SK-N-MC (cell line): ENCODE results near the gene GRAMD4.

Source experiments
- DNase-seq: peaks from one replicate; pipeline ENCODE4 v3.0.0-alpha.2; 2011; ENCODE audit warnings: low read depth, low spot score
- H3K27ac ChIP-seq: fragments of 200-600 bp; sonication (generic); 2 replicates; pipeline ENCODE4 v1.5.1; 2016; ENCODE audit warnings: mixed run types
- H3K36me3 ChIP-seq: fragments of 200-600 bp; sonication (generic); 2 replicates; pipeline ENCODE4 v1.6.1; 2017; ENCODE audit warnings: antibody characterized with exemption, low read length, mixed read lengths; ENCODE audit not compliant: insufficient read depth
- H3K4me3 ChIP-seq: fragments of 200-600 bp; sonication (generic); 2 replicates; pipeline ENCODE4 v1.5.1; 2016
- H3K9ac ChIP-seq: fragments of 200-600 bp; sonication (generic); 2 replicates; pipeline ENCODE4 v1.8.0; 2017; ENCODE audit warnings: mixed run types, mixed read lengths; ENCODE audit not compliant: insufficient read length
- H3K9me3 ChIP-seq: fragments of 200-600 bp; sonication (generic); 2 replicates; pipeline ENCODE4 v1.6.1; 2017; ENCODE audit warnings: low read depth, mild to moderate bottlenecking, antibody characterized with exemption, low read length, moderate library complexity, mixed read lengths
- EZH2 ChIP-seq: fragments of 200-600 bp; sonication (generic); IDR thresholded peaks from one replicate; pipeline ENCODE4 v1.6.1; 2017; ENCODE audit warnings: antibody characterized with exemption
- FOXP2 ChIP-seq: optimal IDR thresholded peaks from 2 replicates; pipeline ENCODE3; 2011; ENCODE audit warnings: mild to moderate bottlenecking, moderate library complexity; ENCODE audit not compliant: insufficient read depth; ENCODE audit errors: extremely low read length, control extremely low read depth
- POLR2AphosphoS5 ChIP-seq: IDR thresholded peaks from 2 replicates; pipeline ENCODE4 v1.6.1; 2012; ENCODE audit warnings: mild to moderate bottlenecking, low read depth, low read length, borderline replicate concordance

The GRAMD4 gene

DNA sequence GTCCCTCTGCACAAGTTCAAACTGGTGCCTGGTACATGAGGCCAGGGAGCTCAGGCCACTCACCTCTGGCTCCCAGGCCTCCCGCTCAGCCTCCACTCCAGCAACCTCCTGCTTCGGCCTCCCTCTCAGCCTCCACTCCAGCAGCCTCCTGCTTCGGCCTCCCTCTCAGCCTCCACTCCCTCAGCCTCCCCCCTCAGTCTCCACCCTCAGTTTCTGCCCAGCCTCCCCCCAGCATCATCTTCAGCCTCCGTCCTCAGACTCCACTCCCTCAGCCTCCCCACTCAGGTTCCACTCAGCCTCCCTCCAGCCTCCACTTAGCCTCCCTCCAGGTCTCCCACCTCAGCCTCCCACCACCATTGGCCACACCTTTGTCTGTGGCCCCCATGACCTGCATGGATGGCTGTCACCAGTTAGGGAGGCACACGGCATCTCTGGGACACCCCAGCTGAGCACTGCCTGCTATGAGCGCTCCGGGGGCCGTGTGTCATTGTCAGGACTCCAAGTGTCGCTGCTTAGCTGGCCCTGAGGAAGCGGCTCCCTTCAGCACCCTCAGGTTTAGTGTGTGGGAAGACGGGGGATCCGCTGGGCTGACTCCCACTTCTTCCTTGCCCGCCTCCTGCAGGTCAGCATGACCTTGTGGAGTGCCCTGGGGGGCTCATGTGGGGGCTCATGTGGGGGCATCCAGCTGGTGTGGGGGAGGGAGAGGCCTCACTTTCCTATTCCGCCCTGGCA, 39.0 kb downstream of the GRAMD4 start:
- Histone ChIP-seq H3K9me3 (no peaks in the 10 kb centered on the region), H3K9ac (no peak overlapping the region), H3K4me3 (no peak overlapping the region), H3K36me3 (no peaks in the 10 kb centered on the region), H3K27ac (no peak overlapping the region)
- no peak for TF ChIP-seq POLR2AphosphoS5
- no peak for TF ChIP-seq FOXP2
- no peak for TF ChIP-seq EZH2
- DNase-seq = no peak

- H3K9ac ChIP-seq = no peak overlapping the region
- DNase-seq = no peak
- no peak overlapping the region for H3K27ac ChIP-seq
- H3K9me3 ChIP-seq = no peaks in the 10 kb centered on the region
- H3K4me3 ChIP-seq = no peak overlapping the region
- H3K36me3 ChIP-seq = no peaks in the 10 kb centered on the region
- TF ChIP-seq EZH2 (no peak), FOXP2 (no peak), POLR2AphosphoS5 (no peak)
Measured at GRCh38 chr22:46659791-46660186, 39.6 kb downstream of the GRAMD4 start.

DNA sequence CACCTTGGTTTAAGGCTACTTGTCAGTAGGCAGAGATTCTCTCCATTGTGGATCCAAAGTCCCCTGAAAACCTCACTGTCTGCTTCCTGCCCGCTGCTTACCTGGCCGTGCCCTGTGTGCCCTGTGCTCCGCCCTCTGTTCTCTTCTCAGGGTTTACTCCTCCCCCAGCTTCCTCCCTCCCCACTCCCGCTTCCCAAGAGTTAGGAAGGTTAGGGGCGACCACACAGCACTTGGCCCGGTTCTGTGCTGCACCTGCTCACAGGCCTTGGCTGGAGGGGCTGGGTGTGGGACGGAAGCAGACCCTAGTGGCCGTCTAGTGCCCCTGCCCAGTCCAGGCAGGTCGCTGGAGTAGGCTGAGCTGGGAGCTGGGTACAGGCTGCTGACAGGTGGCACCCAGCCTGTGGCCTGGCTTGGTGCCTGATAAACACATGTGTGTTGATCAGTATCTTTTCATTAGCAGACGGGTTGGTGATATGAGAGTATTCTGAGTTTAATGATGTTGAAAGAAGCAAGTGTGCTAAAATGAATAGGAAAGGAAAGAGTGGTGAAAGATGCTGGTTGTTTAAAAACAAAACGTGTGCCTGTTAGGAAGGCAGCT, 40.5 kb downstream of the GRAMD4 start:
- Histone ChIP-seq H3K36me3 (no peaks in the 10 kb centered on the region), H3K4me3 (no peak overlapping the region), H3K27ac (no peak overlapping the region), H3K9me3 (no peaks in the 10 kb centered on the region), H3K9ac (no peak overlapping the region)
- TF ChIP-seq FOXP2 = no peak
- TF ChIP-seq POLR2AphosphoS5 = no peak
- no peak for TF ChIP-seq EZH2
- DNase-seq = no peak

DNA sequence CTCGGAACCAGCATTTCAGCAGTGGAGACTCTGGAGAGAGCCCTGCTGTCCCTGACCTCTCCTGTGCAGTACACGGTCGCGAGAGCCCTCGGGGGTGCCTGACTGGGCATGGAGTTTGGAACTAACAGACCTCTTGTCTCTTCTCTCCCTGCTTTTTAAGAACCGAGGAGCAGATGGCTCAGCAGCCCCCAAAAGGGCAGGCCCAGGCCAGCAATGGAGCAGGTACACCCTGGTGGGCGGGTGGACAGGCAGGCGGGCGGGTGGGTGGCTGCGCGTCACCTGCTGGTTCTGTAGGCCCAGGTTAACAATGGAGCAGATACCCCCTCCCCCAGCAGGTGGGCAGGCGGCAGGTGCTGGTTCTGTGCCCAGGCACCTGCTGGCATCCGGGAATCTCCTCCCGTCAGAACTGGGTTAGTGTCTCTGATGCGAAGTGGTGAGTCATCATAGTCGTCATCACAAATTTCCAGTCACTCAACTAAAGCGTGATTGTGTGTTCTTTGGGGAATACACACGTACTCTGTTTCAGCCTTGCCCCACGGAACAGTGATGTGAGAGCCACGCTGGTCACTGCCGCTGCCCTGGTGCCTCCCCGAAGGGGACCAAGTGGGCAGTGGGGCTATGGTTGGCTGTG, 41.1 kb downstream of the GRAMD4 start:
- Histone ChIP-seq H3K9ac (no peak overlapping the region), H3K4me3 (no peak overlapping the region), H3K9me3 (no peaks in the 10 kb centered on the region), H3K36me3 (no peaks in the 10 kb centered on the region), H3K27ac (no peak overlapping the region)
- TF ChIP-seq FOXP2 = no peak
- TF ChIP-seq POLR2AphosphoS5 = no peak
- no peak for TF ChIP-seq EZH2
- DNase-seq = no peak

DNA sequence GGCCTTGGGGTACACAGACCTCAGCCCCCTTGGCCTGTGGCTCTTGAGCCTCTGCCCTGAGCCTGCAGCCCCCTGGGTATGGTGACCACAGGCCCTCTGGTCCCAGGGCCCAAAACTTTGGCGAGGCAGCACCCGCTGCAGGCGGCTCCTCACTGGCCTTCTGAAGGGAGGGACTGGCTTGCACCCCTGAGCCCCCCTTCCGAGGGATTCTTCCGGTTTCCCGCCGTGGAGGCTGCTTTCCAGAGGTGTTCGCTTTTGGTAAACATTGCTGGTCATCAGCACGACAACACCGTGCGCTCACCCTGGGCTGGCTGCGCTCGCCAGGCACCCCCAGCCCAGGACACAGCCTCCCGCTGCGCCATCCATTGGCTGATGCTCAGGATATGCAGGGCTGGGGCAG, 42.0 kb downstream of the GRAMD4 start:
- DNase-seq = no peak
- H3K9ac ChIP-seq = no peak overlapping the region
- no peak overlapping the region for H3K27ac ChIP-seq
- no peaks in the 10 kb centered on the region for H3K36me3 ChIP-seq
- H3K9me3 ChIP-seq = no peaks in the 10 kb centered on the region
- TF ChIP-seq FOXP2 (no peak), EZH2 (no peak)
- no peak overlapping the region for H3K4me3 ChIP-seq

GRCh38 chr22:46663001-46663400, 42.8 kb downstream of the GRAMD4 start:
- DNase-seq = no peak
- no peak overlapping the region for H3K4me3 ChIP-seq
- no peak overlapping the region for H3K27ac ChIP-seq
- no peaks in the 10 kb centered on the region for H3K36me3 ChIP-seq
- no peaks in the 10 kb centered on the region for H3K9me3 ChIP-seq
- no peak overlapping the region for H3K9ac ChIP-seq
- TF ChIP-seq POLR2AphosphoS5 (no peak), EZH2 (no peak), FOXP2 (no peak)

DNA sequence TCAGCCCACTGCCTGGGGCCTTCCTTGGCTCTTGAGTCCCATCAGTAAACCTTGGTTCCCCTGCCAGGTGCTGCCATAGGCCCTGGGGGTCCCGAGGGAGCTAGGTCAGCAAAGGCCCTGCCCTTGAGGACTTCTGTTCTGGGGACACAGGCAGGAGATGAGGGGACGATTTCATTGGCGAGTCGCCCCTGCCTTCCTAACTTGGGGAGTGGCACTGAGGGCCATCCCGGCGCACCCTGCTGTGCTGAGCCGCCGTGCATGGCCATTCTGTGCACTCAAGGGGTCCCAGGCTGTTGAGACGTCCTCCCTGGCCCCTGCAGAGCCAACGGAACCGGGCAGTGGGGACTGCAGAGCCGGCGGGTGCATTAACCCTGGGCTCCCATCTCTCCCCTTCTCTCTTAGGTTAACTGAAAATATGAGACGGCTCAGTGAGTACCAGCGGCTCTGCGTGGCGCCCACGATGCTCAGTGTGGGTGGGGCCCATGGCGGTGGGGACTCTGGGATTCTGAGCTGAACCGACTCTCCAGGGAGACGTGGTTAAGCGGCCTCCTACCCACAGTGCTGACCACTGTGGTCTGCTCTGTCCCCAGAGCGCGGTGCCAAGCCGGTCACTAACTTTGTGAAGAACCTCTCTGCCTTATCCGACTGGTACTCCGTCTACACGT, 43.4 kb downstream of the GRAMD4 start:
- Histone ChIP-seq H3K36me3 (no peaks in the 10 kb centered on the region), H3K9me3 (no peaks in the 10 kb centered on the region), H3K4me3 (no peak overlapping the region), H3K9ac (no peak overlapping the region), H3K27ac (no peak overlapping the region)
- DNase-seq = no peak
- TF ChIP-seq POLR2AphosphoS5 (no peak), EZH2 (no peak), FOXP2 (no peak)

GRCh38 chr22:46664301-46664855, 44.2 kb downstream of the GRAMD4 start:
- TF ChIP-seq POLR2AphosphoS5 (no peak), EZH2 (no peak), FOXP2 (no peak)
- Histone ChIP-seq H3K36me3 (no peaks in the 10 kb centered on the region), H3K9ac (no peak overlapping the region), H3K9me3 (no peaks in the 10 kb centered on the region), H3K27ac (no peak overlapping the region), H3K4me3 (no peak overlapping the region)
- DNase-seq = no peak
